ENCODE measurements around the gene HMCN1. TPM values are rescaled to one million over a fixed set of nuclear protein-coding genes. Genes with fewer than 3 reads are reported as not detected.

HMCN1 gene
- polyA plus RNA-seq, 1 of the 3 experiments (the other 2 are of a cell fraction) = 59.5 TPM

DNA sequence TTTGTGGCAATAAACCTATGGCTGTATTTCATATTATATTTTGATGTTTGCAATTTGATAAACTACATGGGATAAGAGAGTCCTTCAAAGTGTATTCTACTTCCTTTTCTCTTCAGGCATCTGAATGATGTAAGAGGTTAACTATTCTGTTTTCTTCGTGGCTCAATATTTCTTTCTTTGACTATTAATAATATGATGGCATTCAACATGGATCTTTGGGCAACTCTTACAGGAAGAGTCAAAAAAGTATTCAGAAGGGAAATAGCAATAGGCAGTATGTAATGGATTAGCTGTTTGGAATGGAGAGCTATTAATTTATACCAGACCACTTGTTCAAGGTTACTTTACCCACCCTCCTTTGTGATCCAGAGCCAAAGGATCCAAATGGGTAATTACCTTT is 74.4 kb downstream of the HMCN1 start:
- Histone ChIP-seq H3K27ac (ENCODE audit: low read depth in 2 of 2, low read length in 1 of 2) (peak overlapping the region; percentile 66 to 75), H3K36me3 (replicated peaks in 1 of 2; ENCODE audit: control insufficient read depth in 1 of 2, insufficient read depth in 2 of 2, low read length in 1 of 2) (no peaks in the 10 kb centered on the region), H3K4me3 (ENCODE audit: low read depth in 2 of 2, low read length in 1 of 2) (no peak overlapping the region), H2AFZ (ENCODE audit: low read depth) (no peak overlapping the region), H3K4me1 (ENCODE audit: control insufficient read depth in 1 of 2, insufficient read depth in 2 of 2, low read depth in 1 of 2, low read length in 1 of 2) (peaks cover 10 to 11% of the 10 kb centered on the region in 2 experiments; a peak in 2 of 4 replicates), H4K20me1 (ENCODE audit: insufficient read depth) (no peaks in the 10 kb centered on the region), H3K9me2 (no peaks in the 10 kb centered on the region), H3K27me3 (ENCODE audit: insufficient read depth) (no peaks in the 10 kb centered on the region), H3F3A (replicated peaks; ENCODE audit: insufficient read depth) (peaks cover 3% of the 10 kb centered on the region), H3K79me2 (ENCODE audit: insufficient read depth) (peaks cover 4% of the 10 kb centered on the region; the same call in 1 of the 2 replicates), H3K4me2 (no peak overlapping the region), H3K9me3 (no peaks in the 10 kb centered on the region), H3K9ac (no peak overlapping the region)
- 2% methylated on average over 1 of the region's 1 CpG for WGBS (ENCODE audit: low lambda C conversion rate)
- no peak for DNase-seq
- ChIA-PET POLR2A (no interaction called here), CTCF (no interaction called here)
- TF ChIP-seq FOXJ3 (CRISPR knock-in tag; IDR thresholded peaks at IDR 0.05) = no peak
- TF ChIP-seq EP300 (IDR thresholded peaks at IDR 0.05; ENCODE audit: borderline replicate concordance in 1 of 2, low read depth in 1 of 2, low read length in 1 of 2) = no peak; a peak in 1 of 4 replicates
- TF ChIP-seq GABPA (IDR thresholded peaks at IDR 0.05; ENCODE audit: low read depth) = no peak
- no peak for TF ChIP-seq MEF2A (IDR thresholded peaks at IDR 0.05; ENCODE audit: borderline replicate concordance, low read depth)
- TF ChIP-seq TCF12 (IDR thresholded peaks at IDR 0.05) = peak; percentile 15; the same call in 1 of the 2 replicates
- TF ChIP-seq, protein P1, sequence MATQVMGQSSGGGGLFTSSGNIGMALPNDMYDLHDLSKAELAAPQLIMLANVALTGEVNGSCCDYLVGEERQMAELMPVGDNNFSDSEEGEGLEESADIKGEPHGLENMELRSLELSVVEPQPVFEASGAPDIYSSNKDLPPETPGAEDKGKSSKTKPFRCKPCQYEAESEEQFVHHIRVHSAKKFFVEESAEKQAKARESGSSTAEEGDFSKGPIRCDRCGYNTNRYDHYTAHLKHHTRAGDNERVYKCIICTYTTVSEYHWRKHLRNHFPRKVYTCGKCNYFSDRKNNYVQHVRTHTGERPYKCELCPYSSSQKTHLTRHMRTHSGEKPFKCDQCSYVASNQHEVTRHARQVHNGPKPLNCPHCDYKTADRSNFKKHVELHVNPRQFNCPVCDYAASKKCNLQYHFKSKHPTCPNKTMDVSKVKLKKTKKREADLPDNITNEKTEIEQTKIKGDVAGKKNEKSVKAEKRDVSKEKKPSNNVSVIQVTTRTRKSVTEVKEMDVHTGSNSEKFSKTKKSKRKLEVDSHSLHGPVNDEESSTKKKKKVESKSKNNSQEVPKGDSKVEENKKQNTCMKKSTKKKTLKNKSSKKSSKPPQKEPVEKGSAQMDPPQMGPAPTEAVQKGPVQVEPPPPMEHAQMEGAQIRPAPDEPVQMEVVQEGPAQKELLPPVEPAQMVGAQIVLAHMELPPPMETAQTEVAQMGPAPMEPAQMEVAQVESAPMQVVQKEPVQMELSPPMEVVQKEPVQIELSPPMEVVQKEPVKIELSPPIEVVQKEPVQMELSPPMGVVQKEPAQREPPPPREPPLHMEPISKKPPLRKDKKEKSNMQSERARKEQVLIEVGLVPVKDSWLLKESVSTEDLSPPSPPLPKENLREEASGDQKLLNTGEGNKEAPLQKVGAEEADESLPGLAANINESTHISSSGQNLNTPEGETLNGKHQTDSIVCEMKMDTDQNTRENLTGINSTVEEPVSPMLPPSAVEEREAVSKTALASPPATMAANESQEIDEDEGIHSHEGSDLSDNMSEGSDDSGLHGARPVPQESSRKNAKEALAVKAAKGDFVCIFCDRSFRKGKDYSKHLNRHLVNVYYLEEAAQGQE (IDR thresholded peaks at IDR 0.05; ENCODE audit: low read depth, low read length) = no peak
- no peak for TF ChIP-seq ELF1 (IDR thresholded peaks at IDR 0.05)
- TF ChIP-seq PBX3 (IDR thresholded peaks at IDR 0.05) = peak; percentile 19; the same call in 1 of the 2 replicates
- TF ChIP-seq TAF1 (IDR thresholded peaks at IDR 0.05; ENCODE audit: borderline replicate concordance, low read depth, low read length) = no peak
- no peak for TF ChIP-seq RCOR1 (IDR thresholded peaks at IDR 0.05; ENCODE audit: low read length)

DNA sequence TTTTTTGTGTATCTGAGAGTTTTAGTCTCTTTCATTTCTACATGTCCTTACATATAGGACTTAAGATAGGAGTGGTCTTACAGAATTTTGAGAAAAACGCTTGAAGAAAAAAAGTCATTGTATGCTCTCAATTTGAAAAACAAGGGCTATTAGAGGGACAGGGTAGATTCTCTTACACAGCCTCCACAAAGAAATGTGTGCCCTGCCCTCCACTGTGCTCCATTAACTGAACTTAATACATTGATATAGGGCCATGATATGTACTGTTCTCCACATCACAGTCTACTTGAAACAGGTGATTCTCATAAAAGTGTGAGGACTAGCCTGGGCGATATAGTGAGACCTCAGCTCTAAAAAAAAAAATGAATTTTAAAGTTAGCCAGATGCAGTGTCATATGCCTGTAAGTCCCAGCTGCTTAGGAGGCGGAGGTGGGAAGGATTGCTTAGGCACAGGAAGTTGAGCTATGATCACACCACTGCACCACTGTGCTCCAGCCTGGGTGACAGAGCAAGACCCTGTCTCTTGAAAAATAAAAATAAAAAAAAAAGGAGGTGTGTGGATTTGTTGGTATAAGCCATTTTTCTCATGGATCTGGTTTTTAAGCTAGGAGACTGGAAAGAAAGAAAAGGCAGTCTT is 77.0 kb downstream of the HMCN1 start:
- DNase-seq = no peak
- no peak overlapping the region for H3K4me2 ChIP-seq
- no peaks in the 10 kb centered on the region for H3K36me3 ChIP-seq (replicated peaks in 1 of 2; ENCODE audit: control insufficient read depth in 1 of 2, insufficient read depth in 2 of 2, low read length in 1 of 2)
- H3K9ac ChIP-seq = no peak overlapping the region
- H3K4me3 ChIP-seq (ENCODE audit: low read depth in 2 of 2, low read length in 1 of 2) = no peak overlapping the region
- POLR2A ChIA-PET = no interaction called here
- H2AFZ ChIP-seq (ENCODE audit: low read depth) = no peak overlapping the region
- 33% methylated on average over 3 of the region's 3 CpGs for WGBS (ENCODE audit: low lambda C conversion rate)
- no peaks in the 10 kb centered on the region for H3K27me3 ChIP-seq (ENCODE audit: insufficient read depth)
- no peaks in the 10 kb centered on the region for H3K9me2 ChIP-seq
- H3K79me2 ChIP-seq (ENCODE audit: insufficient read depth) = peaks cover 4% of the 10 kb centered on the region; the same call in 1 of the 2 replicates
- H3K27ac ChIP-seq (ENCODE audit: low read depth in 2 of 2, low read length in 1 of 2) = peak overlapping the region; percentile 7 to 18; a peak in 2 of 4 replicates
- H4K20me1 ChIP-seq (ENCODE audit: insufficient read depth) = no peaks in the 10 kb centered on the region
- peaks cover 5 to 8% of the 10 kb centered on the region in 2 experiments; a peak in 2 of 4 replicates for H3K4me1 ChIP-seq (ENCODE audit: control insufficient read depth in 1 of 2, insufficient read depth in 2 of 2, low read depth in 1 of 2, low read length in 1 of 2)
- H3F3A ChIP-seq (replicated peaks; ENCODE audit: insufficient read depth) = peaks cover 8% of the 10 kb centered on the region
- no peaks in the 10 kb centered on the region for H3K9me3 ChIP-seq
- CTCF ChIA-PET = interaction anchor here (0.6 to 1.4 kb wide), 5 partner anchors 10 to 1071 kb away, joined by 3 to 4 read pairs (median 3); no protein-coding TSS in a partner anchor
- TF ChIP-seq RFX5 (IDR thresholded peaks at IDR 0.05; ENCODE audit: low read length) (no peak), IRF3 (IDR thresholded peaks at IDR 0.05; ENCODE audit: low read depth, low read length) (no peak), USF1 (IDR thresholded peaks at IDR 0.05; ENCODE audit: borderline replicate concordance, low read depth) (no peak), MXI1 (IDR thresholded peaks at IDR 0.05; ENCODE audit: low read depth, low read length) (no peak), EP300 (IDR thresholded peaks at IDR 0.05; ENCODE audit: borderline replicate concordance in 1 of 2, low read depth in 1 of 2, low read length in 1 of 2) (no peak), GABPA (IDR thresholded peaks at IDR 0.05; ENCODE audit: low read depth) (no peak), MAX (IDR thresholded peaks at IDR 0.05; ENCODE audit: low read depth) (no peak), SMC3 (IDR thresholded peaks at IDR 0.05; ENCODE audit: low read depth, low read length) (no peak), FOXJ3 (CRISPR knock-in tag; IDR thresholded peaks at IDR 0.05) (no peak), TEAD4 (IDR thresholded peaks at IDR 0.05; ENCODE audit: borderline replicate concordance, insufficient read depth) (no peak)
- TF ChIP-seq, protein P2, sequence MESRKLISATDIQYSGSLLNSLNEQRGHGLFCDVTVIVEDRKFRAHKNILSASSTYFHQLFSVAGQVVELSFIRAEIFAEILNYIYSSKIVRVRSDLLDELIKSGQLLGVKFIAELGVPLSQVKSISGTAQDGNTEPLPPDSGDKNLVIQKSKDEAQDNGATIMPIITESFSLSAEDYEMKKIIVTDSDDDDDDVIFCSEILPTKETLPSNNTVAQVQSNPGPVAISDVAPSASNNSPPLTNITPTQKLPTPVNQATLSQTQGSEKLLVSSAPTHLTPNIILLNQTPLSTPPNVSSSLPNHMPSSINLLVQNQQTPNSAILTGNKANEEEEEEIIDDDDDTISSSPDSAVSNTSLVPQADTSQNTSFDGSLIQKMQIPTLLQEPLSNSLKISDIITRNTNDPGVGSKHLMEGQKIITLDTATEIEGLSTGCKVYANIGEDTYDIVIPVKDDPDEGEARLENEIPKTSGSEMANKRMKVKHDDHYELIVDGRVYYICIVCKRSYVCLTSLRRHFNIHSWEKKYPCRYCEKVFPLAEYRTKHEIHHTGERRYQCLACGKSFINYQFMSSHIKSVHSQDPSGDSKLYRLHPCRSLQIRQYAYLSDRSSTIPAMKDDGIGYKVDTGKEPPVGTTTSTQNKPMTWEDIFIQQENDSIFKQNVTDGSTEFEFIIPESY (IDR thresholded peaks at IDR 0.05; ENCODE audit: borderline replicate concordance, low read depth) = no peak
